HG02571 (cell line): ENCODE data around the gene RAB3B.

Source experiments
- ATAC-seq: cut with Tn5 transposase; IDR thresholded peaks from one replicate; pipeline ENCODE4 v1.9.1; 2021; ENCODE audit warnings: mild to moderate bottlenecking, moderate library complexity; ENCODE audit not compliant: unreplicated experiment

Gene RAB3B

GRCh38 chr1:51957618-51958017, 32.9 kb downstream of the RAB3B start:
- ATAC-seq = no peak

- no peak for ATAC-seq
These were observed 33.7 kb downstream of the RAB3B start for GRCh38 chr1:51956528-51957509.

GRCh38 chr1:51955797-51956527, 34.5 kb downstream of the RAB3B start:
- ATAC-seq = no peak

GRCh38 chr1:51954783-51955182, 35.7 kb downstream of the RAB3B start:
- ATAC-seq = no peak

- no peak for ATAC-seq
These were observed 37.4 kb downstream of the RAB3B start for GRCh38 chr1:51953079-51953478.

- ATAC-seq = no peak
These were observed 37.9 kb downstream of the RAB3B start for GRCh38 chr1:51952638-51953037.

GRCh38 chr1:51950701-51951100, 39.8 kb downstream of the RAB3B start:
- no peak for ATAC-seq

- no peak for ATAC-seq
These were observed 41.3 kb downstream of the RAB3B start for GRCh38 chr1:51949014-51949702.

GRCh38 chr1:51948491-51948915, 42.0 kb downstream of the RAB3B start:
- ATAC-seq = no peak

- ATAC-seq = no peak
These were observed 44.2 kb downstream of the RAB3B start for GRCh38 chr1:51946300-51946699.

GRCh38 chr1:51945591-51945990, 44.9 kb downstream of the RAB3B start:
- ATAC-seq = no peak

- no peak for ATAC-seq
These were observed 48.2 kb downstream of the RAB3B start for GRCh38 chr1:51942281-51942680.

- ATAC-seq = no peak
These were observed 49.0 kb downstream of the RAB3B start for GRCh38 chr1:51941528-51941927.

- no peak for ATAC-seq
These were observed 53.4 kb downstream of the RAB3B start for GRCh38 chr1:51937112-51937511.

GRCh38 chr1:51936531-51936930, 54.0 kb downstream of the RAB3B start:
- ATAC-seq = no peak

GRCh38 chr1:51933344-51933743, 57.2 kb downstream of the RAB3B start:
- ATAC-seq = no peak

- no peak for ATAC-seq
These were observed 60.2 kb downstream of the RAB3B start for GRCh38 chr1:51930329-51930728.

- no peak for ATAC-seq
These were observed 61.6 kb downstream of the RAB3B start for GRCh38 chr1:51928896-51929295.

- ATAC-seq = no peak
These were observed 63.5 kb downstream of the RAB3B start for GRCh38 chr1:51927029-51927428.

- ATAC-seq = no peak
These were observed 64.2 kb downstream of the RAB3B start for GRCh38 chr1:51926171-51926812.

GRCh38 chr1:51924455-51924854, 66.0 kb downstream of the RAB3B start:
- no peak for ATAC-seq
